Liver (tissue), 9 donors: ENCODE results near the gene ZSWIM6. TPM values are rescaled to one million over a fixed set of nuclear protein-coding genes. Genes with fewer than 3 reads are reported as not detected.
A peak's percentile ranks its signal among the peaks of the same experiment; 100 is the strongest.

Experiments used
- DNase-seq: peaks from one replicate; pipeline ENCODE4 v3.0.0-alpha.2; 2017; ENCODE audit warnings: low spot score
- H3K27ac ChIP-seq, 2 donors: one replicate each; pipeline ENCODE4 v1.7.0; 2013; ENCODE audit warnings: inconsistent platforms in 2 of 2, low read length in 2 of 2, control low read depth in 1 of 2, low read depth in 1 of 2, mild to moderate bottlenecking in 1 of 2
- H3K27me3 ChIP-seq, 4 donors: one replicate each; pipeline versions ENCODE4 v1.6.1 to v1.7.0; 2013; ENCODE audit warnings: low read length in 3 of 4, inconsistent platforms in 1 of 4, mild to moderate bottlenecking in 1 of 4, moderate library complexity in 1 of 4; ENCODE audit not compliant: control insufficient read depth in 4 of 4, insufficient read depth in 4 of 4
- H3K36me3 ChIP-seq, 4 donors: one replicate each; pipeline versions ENCODE4 v1.6.1 to v1.7.0; 2013; ENCODE audit warnings: low read length in 3 of 4, mild to moderate bottlenecking in 3 of 4, low read depth in 1 of 4, moderate library complexity in 1 of 4; ENCODE audit not compliant: control insufficient read depth in 4 of 4, insufficient read depth in 3 of 4
- H3K4me1 ChIP-seq, 4 donors: one replicate each; pipeline versions ENCODE4 v1.6.1 to v1.7.0; 2013; ENCODE audit warnings: low read length in 3 of 4, mild to moderate bottlenecking in 3 of 4, moderate library complexity in 1 of 4; ENCODE audit not compliant: control insufficient read depth in 4 of 4, insufficient read depth in 4 of 4
- H3K4me3 ChIP-seq, 3 donors: one replicate each; pipeline versions ENCODE4 v1.6.1 to v1.7.0; 2013; ENCODE audit warnings: low read length in 3 of 3, control low read depth in 1 of 3, low read depth in 1 of 3, mild to moderate bottlenecking in 1 of 3
- H3K9ac ChIP-seq, 2 donors: one replicate each; pipeline ENCODE4 v1.7.0; 2013; ENCODE audit warnings: low read length in 2 of 2, mild to moderate bottlenecking in 2 of 2, moderate library complexity in 2 of 2, control low read depth in 1 of 2, low read depth in 1 of 2
- H3K9me3 ChIP-seq, 4 donors: one replicate each; pipeline versions ENCODE4 v1.6.1 to v1.7.0; 2013; ENCODE audit warnings: low read length in 3 of 4; ENCODE audit not compliant: control insufficient read depth in 4 of 4
- FOXA1 ChIP-seq: IDR thresholded peaks from 2 replicates; pipeline ENCODE4 v1.6.1; 2016; ENCODE audit warnings: antibody characterized with exemption
- HNF4A ChIP-seq, 2 donors: conservative IDR thresholded peaks; 2 replicates each; pipeline ENCODE4 v1.6.1; 2016; ENCODE audit warnings: antibody characterized with exemption in 2 of 2, mild to moderate bottlenecking in 2 of 2
- HNF4G ChIP-seq: IDR thresholded peaks from 2 replicates; pipeline ENCODE4 v1.6.1; 2016; ENCODE audit warnings: antibody characterized with exemption
- NR2F2 ChIP-seq: IDR thresholded peaks from 2 replicates; pipeline ENCODE4 v1.6.1; 2016; ENCODE audit warnings: antibody characterized with exemption
- RAD21 ChIP-seq, 2 donors: IDR thresholded peaks; 2 replicates each; pipeline ENCODE4 v1.6.1; 2016; ENCODE audit warnings: antibody characterized with exemption in 2 of 2, mild to moderate bottlenecking in 2 of 2
- REST ChIP-seq: IDR thresholded peaks from 2 replicates; pipeline ENCODE4 v1.6.1; 2016; ENCODE audit warnings: antibody characterized with exemption, mild to moderate bottlenecking
- RXRA ChIP-seq, 2 donors: IDR thresholded peaks; 2 replicates each; pipeline ENCODE4 v1.6.1; 2017 to 2018; ENCODE audit warnings: antibody characterized with exemption in 2 of 2, mild to moderate bottlenecking in 1 of 2
- SP1 ChIP-seq: IDR thresholded peaks from 2 replicates; pipeline ENCODE4 v1.6.1; 2018; ENCODE audit warnings: antibody characterized with exemption, mild to moderate bottlenecking
- TAF1 ChIP-seq: conservative IDR thresholded peaks from 2 replicates; pipeline ENCODE4 v1.6.1; 2016; ENCODE audit warnings: antibody characterized with exemption, mild to moderate bottlenecking
- YY1 ChIP-seq: IDR thresholded peaks from 2 replicates; pipeline ENCODE4 v1.6.1; 2016; ENCODE audit warnings: antibody characterized with exemption, mild to moderate bottlenecking
- WGBS: extraction: QIAGEN DNeasy Blood & Tissue Kit; methylation state at CpG from one replicate; pipeline ENCODE4 v1.1.7; 2013; 5-methylcytosine and 5-hydroxymethylcytosine counted together
- polyA plus RNA-seq, 2 donors: library from polyadenylated mRNA; stranded (reverse) in 1 of 2; unstranded in 1 of 2; fragments of 200-250 nt in 1 of 2; fragments of >200 nt in 1 of 2; fragmentation: Nextera tagmentation in 1 of 2; extraction: Ambion mirVana in 1 of 2; gene quantifications; one replicate each; pipeline versions ENCODE4 v1.2.1 to v1.2.3, GENCODE V29; 2013 to 2015
- total RNA-seq, 2 donors: library from RNA; depleted of rRNA; stranded (reverse); fragments of >200 nt; gene quantifications; one replicate each; pipeline ENCODE4 v1.2.3, GENCODE V29; 2014
- TF ChIP-seq, protein P1 (sequence below): IDR thresholded peaks from 2 replicates; pipeline ENCODE4 v1.6.1; 2016; ENCODE audit warnings: antibody characterized with exemption
- TF ChIP-seq, protein P2 (sequence below): IDR thresholded peaks from 2 replicates; pipeline ENCODE4 v1.6.1; 2016; ENCODE audit warnings: antibody characterized with exemption
- TF ChIP-seq, protein P3 (sequence below): fragments of 150-350 bp; IDR thresholded peaks from 2 replicates; pipeline ENCODE4 v1.5.1; 2017; ENCODE audit warnings: improper control_type of control experiment, low read depth, low read length; ENCODE audit not compliant: missing input control
- donor health status: healthy.
- donor health status: healthy.
- donor health status: healthy.
- donor health status: healthy.
- donor health status: healthy.

ZSWIM6 gene
- total and polyA plus RNA-seq, 4 donors: 1.3 to 5.2 (median 3.3) TPM

DNA sequence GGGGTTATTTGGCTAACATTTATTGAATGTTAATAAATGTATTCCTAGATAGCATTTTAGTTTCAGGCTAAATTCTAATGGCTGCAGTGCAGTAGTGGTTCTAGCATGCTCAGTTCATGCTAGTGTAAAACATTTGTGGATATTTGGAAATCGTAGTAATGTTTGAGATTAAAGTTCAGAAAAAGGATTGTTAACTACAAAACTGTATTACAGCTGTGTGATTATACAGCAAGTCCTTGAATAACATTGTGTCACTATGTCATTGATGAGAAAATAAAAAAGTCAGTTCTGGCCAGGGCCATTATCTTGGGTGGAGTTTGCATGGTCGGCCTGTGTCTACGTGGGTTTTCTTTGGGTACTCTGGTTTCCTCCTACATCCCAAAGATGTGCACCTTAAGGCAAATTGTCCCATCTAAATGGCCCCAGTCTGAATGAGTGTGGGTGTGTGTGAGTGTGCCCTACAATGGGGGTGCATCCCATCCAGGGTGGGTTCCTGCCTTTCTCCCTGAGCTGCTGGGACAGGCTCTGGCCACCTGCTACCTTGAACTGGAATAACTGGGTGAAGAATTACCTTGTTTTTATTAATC, 8.8 kb downstream of the ZSWIM6 start:
- peaks cover 0 to 2% (median 0%) of the 10 kb centered on the region in 4 donors for H3K36me3 ChIP-seq
- H3K9me3 ChIP-seq: no peaks in the 10 kb centered on the region
- no peak overlapping the region for H3K9ac ChIP-seq
- no peak overlapping the region for H3K27ac ChIP-seq
- peaks cover 6 to 30% (median 16%) of the 10 kb centered on the region in 4 donors for H3K4me1 ChIP-seq
- H3K4me3 ChIP-seq: no peak overlapping the region
- DNase-seq: no peak
- peak; percentile 44 for TF ChIP-seq YY1
- TF ChIP-seq HNF4A (conservative IDR thresholded peaks at IDR 0.05): peak; percentile 60 to 67
- TF ChIP-seq SP1: peak; percentile 23
- no peak for TF ChIP-seq TAF1
- peak in 1 of 2 donors; percentile 27 for TF ChIP-seq RAD21 (IDR thresholded peaks at IDR 0.05)
- TF ChIP-seq RXRA (IDR thresholded peaks at IDR 0.05): peak; percentile 36 to 37
- no peak for TF ChIP-seq REST
- TF ChIP-seq, protein P1, sequence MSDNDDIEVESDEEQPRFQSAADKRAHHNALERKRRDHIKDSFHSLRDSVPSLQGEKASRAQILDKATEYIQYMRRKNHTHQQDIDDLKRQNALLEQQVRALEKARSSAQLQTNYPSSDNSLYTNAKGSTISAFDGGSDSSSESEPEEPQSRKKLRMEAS: peak; percentile 31
- WGBS: 31% methylated on average over 3 of the region's 3 CpGs
- H3K27me3 ChIP-seq: no peaks in the 10 kb centered on the region

DNA sequence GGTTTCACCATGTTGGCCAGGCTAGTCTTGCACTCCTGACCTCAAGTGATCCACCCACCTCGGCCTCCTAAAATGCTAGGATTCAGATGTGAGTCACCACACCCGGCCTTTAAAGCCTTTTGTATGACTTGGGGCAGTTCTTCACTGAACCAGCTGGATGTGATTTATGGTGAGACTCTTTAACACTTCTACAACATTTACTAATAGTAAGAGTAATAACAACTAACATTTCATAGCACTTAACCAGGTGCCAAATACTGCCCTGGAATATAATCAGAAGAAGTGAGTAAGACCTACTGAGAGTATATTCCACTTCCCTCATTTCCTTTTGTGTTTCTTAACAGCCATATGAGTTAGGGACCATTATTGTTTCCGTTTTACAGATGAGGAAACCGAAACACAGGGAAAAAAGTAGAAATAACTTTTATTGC, 10.0 kb downstream of the ZSWIM6 start:
- Histone ChIP-seq H3K36me3 (no peaks in the 10 kb centered on the region), H3K4me3 (no peak overlapping the region), H3K9me3 (no peaks in the 10 kb centered on the region), H3K4me1 (peaks cover 6 to 37% (median 18%) of the 10 kb centered on the region in 4 donors), H3K27ac (no peak overlapping the region), H3K9ac (no peak overlapping the region), H3K27me3 (no peaks in the 10 kb centered on the region)
- no peak for DNase-seq
- WGBS: 84% methylated on average over 4 of the region's 4 CpGs
- no peak for TF ChIP-seq NR2F2
- no peak for TF ChIP-seq TAF1
- TF ChIP-seq, protein P2, sequence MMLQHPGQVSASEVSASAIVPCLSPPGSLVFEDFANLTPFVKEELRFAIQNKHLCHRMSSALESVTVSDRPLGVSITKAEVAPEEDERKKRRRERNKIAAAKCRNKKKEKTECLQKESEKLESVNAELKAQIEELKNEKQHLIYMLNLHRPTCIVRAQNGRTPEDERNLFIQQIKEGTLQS: no peak
- TF ChIP-seq RXRA (IDR thresholded peaks at IDR 0.05): no peak
- TF ChIP-seq HNF4G: no peak
- TF ChIP-seq FOXA1: no peak
- TF ChIP-seq, protein P3, sequence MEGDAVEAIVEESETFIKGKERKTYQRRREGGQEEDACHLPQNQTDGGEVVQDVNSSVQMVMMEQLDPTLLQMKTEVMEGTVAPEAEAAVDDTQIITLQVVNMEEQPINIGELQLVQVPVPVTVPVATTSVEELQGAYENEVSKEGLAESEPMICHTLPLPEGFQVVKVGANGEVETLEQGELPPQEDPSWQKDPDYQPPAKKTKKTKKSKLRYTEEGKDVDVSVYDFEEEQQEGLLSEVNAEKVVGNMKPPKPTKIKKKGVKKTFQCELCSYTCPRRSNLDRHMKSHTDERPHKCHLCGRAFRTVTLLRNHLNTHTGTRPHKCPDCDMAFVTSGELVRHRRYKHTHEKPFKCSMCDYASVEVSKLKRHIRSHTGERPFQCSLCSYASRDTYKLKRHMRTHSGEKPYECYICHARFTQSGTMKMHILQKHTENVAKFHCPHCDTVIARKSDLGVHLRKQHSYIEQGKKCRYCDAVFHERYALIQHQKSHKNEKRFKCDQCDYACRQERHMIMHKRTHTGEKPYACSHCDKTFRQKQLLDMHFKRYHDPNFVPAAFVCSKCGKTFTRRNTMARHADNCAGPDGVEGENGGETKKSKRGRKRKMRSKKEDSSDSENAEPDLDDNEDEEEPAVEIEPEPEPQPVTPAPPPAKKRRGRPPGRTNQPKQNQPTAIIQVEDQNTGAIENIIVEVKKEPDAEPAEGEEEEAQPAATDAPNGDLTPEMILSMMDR: no peak
- TF ChIP-seq, protein P1: no peak
